ENCODE data around the gene DCTD. TPM values are rescaled to one million over a fixed set of nuclear protein-coding genes. Genes with fewer than 3 reads are reported as not detected.

Gene DCTD
- total RNA-seq, 1 experiment from 2014 or later: 100 TPM

DNA sequence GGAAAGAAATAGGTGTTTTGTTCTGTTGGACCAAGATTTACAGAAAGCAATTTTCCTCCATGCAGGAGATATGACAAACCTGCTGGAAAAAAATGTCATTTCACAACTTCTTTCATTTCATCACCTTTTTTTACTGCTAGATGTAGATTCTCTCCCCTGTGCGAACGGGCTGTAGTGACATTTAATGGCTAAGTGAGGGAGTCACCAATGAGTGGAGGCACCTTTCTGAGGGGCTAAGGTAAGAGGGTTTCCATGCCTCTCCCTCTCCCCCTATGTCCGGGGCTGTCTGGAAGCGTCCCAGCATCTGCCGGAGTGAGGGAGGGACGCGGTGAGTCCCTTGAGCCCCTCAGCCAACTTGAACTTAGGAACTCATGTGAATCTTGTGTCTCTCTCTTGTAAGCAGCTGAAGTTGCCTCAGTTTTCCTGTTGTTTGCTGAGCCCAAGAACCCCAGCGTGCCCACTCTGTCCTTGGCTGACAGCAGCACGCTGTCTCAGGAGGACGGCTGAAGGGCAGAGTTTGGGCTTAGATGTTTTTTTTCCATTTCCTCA, 42.3 kb downstream of the DCTD start:
- Histone ChIP-seq H4K5ac (ENCODE audit: insufficient read length, low read depth, low read length) (no peak overlapping the region), H3K9me3 (ENCODE audit: control insufficient read depth, low read depth, low read length) (no peaks in the 10 kb centered on the region), H2BK5ac (ENCODE audit: insufficient read length, low read length) (no peak overlapping the region), H2BK20ac (ENCODE audit: low read depth, low read length, poor library complexity, severe bottlenecking) (no peak overlapping the region), H3K4me1 (ENCODE audit: insufficient read depth, low read length) (no peaks in the 10 kb centered on the region), H2BK12ac (ENCODE audit: insufficient read length, low read depth, low read length) (no peak overlapping the region), H4K91ac (ENCODE audit: insufficient read length, low read depth, low read length) (no peak overlapping the region), H3K79me2 (ENCODE audit: insufficient read depth, low read length) (no peaks in the 10 kb centered on the region), H3K27me3 (ENCODE audit: insufficient read depth, low read length) (no peaks in the 10 kb centered on the region), H3K27ac (ENCODE audit: insufficient read length, low read depth, low read length) (no peak overlapping the region), H3K4ac (ENCODE audit: low read depth, low read length) (no peak overlapping the region), H3K56ac (ENCODE audit: insufficient read length, low read depth, low read length) (no peak overlapping the region), H3K18ac (ENCODE audit: insufficient read length, low read depth, low read length) (no peak overlapping the region), H3K9ac (ENCODE audit: extremely low read depth, insufficient read length, low read length) (no peak overlapping the region), H2AK5ac (ENCODE audit: insufficient read length, low read length) (no peak overlapping the region), H2BK15ac (ENCODE audit: low read depth, low read length) (no peak overlapping the region), H3T11ph (ENCODE audit: low read length) (no peak overlapping the region), H2BK120ac (ENCODE audit: low read depth, low read length, poor library complexity, severe bottlenecking) (no peak overlapping the region), H4K20me1 (ENCODE audit: control insufficient read depth, insufficient read depth, insufficient read length) (no peaks in the 10 kb centered on the region), H3K23me2 (ENCODE audit: insufficient read length, low read depth, low read length, poor library complexity, severe bottlenecking) (no peaks in the 10 kb centered on the region), H2AFZ (ENCODE audit: low read length) (no peak overlapping the region), H3K4me2 (ENCODE audit: insufficient read depth, insufficient read length, low read length) (no peak overlapping the region), H3K23ac (ENCODE audit: insufficient read length, low read depth, low read length) (no peak overlapping the region), H4K8ac (replicated peaks; ENCODE audit: insufficient read length, low read depth, low read length) (no peak overlapping the region), H3K79me1 (ENCODE audit: insufficient read depth, low read depth, low read length, poor library complexity, severe bottlenecking) (no peaks in the 10 kb centered on the region), H3K14ac (ENCODE audit: insufficient read depth, low read length) (no peak overlapping the region)
- Mint-ChIP-seq H3K27ac (peak overlapping the region in 1 of 3 experiments; percentile 65; a peak in 2 of 7 replicates), H3K9me3 (no peaks in the 10 kb centered on the region), H3K27me3 (ENCODE audit: low read depth) (no peaks in the 10 kb centered on the region), H3K4me1 (no peaks in the 10 kb centered on the region), H3K4me3 (no peak overlapping the region), H3K36me3 (ENCODE audit: insufficient read depth in 1 of 3, low read depth in 3 of 3) (0 out of 7 replicates have a peak, but pooled peaks cover 0 to 2% (median 0%) of the 10 kb centered on the region in 3 experiments)
- TF ChIP-seq, protein P1, sequence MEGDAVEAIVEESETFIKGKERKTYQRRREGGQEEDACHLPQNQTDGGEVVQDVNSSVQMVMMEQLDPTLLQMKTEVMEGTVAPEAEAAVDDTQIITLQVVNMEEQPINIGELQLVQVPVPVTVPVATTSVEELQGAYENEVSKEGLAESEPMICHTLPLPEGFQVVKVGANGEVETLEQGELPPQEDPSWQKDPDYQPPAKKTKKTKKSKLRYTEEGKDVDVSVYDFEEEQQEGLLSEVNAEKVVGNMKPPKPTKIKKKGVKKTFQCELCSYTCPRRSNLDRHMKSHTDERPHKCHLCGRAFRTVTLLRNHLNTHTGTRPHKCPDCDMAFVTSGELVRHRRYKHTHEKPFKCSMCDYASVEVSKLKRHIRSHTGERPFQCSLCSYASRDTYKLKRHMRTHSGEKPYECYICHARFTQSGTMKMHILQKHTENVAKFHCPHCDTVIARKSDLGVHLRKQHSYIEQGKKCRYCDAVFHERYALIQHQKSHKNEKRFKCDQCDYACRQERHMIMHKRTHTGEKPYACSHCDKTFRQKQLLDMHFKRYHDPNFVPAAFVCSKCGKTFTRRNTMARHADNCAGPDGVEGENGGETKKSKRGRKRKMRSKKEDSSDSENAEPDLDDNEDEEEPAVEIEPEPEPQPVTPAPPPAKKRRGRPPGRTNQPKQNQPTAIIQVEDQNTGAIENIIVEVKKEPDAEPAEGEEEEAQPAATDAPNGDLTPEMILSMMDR (conservative IDR thresholded peaks at IDR 0.05): no peak
- WGBS (ENCODE audit: extremely low coverage, insufficient read length, low lambda C conversion rate): no CpG with 5 or more reads among the region's 10 CpGs
- no peak for DNase-seq
